Measurements from ENCODE around the gene GDI1.

Gene GDI1

DNA sequence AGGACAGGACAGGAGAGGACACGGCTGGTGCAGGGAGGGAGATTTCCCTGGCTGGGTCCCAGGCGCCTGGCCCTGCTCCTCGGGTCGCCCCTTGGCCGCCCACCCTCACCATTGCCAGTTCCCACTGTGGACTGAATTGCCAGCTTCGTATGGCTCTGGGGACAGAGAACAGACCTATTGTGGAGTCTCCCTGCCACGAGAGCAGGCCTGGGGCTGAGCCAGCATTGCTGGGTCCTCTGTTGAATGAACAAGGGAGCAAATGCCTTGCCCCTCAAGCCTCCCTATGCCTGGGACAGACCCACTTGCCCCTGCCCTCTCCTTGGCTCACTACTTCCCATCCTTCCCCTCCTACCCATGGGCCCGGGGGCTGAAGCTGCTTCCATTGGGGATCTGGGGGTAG lies 25.4 kb downstream of the GDI1 start:
- no peak for DNase-seq (ENCODE audit: low spot score)

DNA sequence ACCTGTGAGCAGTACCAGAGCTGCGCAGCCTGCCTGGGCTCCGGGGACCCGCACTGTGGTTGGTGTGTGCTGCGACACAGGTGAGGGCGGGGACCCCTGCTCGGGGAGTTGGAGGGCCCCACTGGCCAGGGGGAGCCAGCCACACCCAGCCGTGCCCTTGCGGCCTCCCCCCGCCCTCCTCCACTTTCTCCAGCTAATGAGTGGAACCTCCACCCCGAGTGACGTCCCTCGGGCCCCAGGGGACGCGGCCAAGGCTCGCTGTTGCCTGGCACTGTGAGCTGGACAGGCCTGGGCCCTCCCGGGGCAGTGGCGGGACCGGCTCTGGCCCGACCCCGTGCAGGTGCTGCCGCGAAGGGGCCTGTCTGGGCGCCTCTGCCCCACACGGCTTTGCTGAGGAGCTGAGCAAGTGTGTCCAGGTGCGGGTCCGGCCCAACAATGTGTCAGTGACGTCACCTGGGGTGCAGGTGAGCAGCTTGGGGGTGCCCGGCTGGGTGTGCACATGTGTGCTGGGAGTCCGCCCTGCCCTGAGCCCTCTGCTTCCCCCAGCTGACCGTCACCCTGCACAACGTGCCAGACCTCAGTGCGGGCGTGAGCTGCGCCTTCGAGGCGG lies 26.8 kb downstream of the GDI1 start:
- DNase-seq (ENCODE audit: low spot score): no peak

DNA sequence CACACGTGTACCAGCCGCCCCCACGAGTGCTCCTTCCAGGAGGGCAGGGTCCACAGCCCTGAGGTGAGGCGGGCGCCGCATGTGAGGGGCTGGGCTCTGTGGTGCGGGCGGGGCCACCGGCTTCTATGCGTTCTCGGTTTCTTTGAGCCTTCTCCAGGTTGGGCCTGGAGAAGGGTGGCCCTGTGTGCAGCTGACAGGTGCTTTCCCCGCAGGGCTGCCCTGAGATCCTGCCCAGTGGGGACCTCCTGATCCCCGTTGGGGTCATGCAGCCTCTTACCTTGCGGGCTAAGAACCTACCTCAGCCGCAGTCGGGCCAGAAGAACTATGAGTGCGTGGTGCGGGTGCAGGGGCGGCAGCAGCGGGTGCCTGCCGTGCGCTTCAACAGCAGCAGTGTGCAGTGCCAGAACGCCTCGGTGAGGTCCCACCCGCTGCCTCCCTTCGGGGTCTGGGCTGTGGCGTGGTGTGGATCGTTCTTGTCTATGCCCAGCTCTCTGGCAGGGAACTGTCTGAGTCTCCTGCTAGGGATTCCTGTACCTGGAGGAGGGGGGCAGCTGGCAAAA lies 27.9 kb downstream of the GDI1 start:
- no peak for DNase-seq (ENCODE audit: low spot score)

DNA sequence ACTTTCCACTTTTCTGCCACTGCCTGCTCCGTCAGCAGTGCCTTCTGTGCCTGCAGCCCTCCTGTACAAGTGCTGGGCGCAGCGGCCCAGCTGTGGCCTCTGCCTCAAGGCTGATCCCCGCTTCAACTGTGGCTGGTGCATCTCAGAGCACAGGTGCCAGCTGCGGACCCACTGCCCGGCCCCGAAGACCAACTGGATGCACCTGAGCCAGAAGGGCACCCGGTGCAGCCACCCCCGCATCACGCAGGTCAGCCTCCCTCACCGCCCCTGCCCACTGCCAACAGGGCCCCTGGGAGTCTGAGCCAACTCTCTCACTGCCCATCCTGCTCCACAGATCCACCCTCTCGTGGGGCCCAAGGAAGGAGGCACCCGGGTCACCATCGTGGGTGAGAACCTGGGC lies 28.6 kb downstream of the GDI1 start:
- DNase-seq (ENCODE audit: low spot score): no peak

DNA sequence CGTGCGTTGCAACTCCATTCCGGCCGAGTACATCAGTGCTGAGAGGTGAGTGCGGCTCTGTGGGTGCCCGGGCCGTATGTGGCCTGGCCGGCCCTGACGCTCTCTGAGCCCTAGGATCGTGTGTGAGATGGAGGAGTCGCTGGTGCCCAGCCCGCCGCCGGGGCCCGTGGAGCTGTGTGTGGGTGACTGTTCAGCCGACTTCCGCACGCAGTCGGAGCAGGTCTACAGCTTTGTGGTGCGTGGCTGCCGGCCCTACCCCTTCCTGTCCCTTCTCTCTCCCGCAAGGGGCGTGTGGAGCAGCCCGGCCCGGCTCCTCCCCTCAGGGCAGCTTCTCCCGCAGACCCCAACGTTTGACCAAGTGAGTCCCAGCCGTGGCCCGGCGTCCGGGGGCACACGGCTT lies 29.1 kb downstream of the GDI1 start:
- DNase-seq (ENCODE audit: low spot score): no peak

DNA sequence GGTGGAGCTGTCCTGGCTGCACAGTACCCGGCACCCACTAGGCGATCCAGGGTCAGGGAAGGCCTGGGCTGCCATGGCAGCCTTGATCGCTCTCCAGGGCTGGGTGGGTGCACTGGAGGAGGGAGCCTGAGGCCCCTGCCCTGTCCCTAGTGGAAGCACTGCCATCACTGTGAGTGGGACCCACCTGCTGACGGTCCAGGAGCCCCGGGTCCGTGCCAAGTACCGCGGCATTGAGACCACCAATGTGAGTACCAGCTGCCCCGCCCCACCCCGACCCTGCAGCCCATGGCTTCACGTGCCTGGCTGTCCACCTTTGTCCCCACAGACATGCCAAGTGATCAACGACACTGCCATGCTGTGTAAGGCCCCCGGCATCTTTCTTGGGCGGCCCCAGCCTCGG lies 30.0 kb downstream of the GDI1 start:
- DNase-seq (ENCODE audit: low spot score): no peak

DNA sequence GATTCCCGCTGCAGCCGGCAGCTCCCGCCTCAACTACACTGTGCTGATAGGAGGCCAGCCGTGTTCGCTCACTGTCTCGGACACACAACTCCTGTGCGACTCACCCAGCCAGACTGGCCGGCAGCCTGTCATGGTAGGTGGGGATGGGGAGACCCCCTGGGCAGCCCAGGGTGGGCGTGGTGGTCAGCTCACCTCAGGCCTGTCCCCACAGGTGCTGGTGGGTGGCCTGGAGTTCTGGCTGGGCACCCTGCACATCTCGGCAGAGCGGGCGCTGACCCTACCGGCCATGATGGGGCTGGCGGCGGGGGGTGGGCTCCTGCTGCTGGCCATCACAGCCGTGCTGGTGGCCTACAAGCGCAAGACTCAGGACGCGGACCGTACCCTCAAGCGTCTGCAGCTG lies 30.6 kb downstream of the GDI1 start:
- DNase-seq (ENCODE audit: low spot score): no peak

DNA sequence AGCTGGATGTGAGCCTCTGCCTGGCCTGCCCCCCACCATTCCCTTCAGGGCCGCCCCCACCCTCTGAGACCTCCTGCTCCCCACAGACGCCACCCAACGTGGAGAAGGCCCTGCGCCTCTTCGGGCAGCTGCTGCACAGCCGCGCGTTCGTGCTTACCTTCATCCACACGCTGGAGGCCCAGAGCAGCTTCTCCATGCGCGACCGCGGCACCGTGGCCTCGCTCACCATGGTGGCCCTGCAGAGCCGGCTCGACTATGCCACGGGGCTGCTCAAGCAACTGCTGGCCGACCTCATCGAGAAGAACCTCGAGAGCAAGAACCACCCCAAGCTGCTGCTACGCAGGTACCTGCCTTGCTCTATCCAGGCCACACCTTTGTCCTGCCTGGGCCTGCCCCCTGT lies 31.3 kb downstream of the GDI1 start:
- no peak for DNase-seq (ENCODE audit: low spot score)

DNA sequence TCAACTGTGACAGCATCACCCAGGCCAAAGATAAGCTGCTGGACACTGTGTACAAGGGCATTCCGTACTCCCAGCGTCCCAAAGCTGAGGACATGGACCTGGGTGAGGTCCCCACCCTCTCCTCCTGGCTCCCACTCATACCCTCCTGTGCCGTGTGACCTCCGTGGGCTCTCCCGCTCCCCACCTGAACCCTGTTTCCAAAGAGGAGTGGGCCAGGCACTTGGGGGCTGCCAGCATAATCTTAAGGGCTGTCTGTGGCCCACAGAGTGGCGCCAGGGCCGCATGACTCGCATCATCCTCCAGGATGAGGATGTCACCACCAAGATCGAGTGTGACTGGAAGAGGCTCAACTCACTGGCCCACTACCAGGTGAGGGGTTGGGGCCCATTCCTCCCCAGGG lies 32.2 kb downstream of the GDI1 start:
- no peak for DNase-seq (ENCODE audit: low spot score)

DNA sequence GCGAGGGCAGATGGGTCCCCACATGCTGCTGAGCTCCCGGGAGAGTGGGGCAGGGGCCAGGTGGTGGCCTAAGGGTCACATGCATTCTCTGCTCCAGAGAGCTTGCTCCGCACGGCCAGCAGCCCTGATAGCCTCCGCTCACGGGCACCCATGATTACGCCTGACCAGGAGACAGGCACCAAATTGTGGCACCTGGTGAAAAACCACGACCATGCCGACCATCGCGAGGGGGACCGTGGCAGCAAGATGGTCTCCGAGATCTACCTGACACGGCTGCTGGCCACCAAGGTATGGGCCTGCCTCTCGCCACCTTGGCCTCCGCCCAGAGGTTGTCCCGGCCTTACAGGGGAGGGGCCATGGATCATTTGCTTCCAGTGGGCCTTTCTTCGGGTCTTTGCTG lies 32.9 kb downstream of the GDI1 start:
- no peak for DNase-seq (ENCODE audit: low spot score)

DNA sequence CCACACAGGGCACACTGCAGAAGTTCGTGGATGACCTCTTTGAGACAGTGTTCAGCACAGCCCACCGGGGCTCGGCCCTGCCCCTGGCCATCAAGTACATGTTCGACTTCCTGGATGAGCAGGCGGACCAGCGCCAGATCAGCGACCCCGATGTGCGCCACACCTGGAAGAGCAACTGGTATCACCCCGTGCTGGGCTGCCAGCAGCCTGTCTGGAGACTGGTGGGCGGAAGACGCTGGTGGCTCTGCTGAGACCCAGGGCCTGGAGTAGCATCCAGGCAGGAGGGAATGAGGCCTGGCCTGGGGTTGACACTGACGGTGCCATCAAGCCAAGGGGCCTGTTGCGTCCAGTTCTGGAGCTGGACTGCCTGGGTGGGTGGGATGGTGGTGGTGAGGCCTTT lies 33.5 kb downstream of the GDI1 start:
- no peak for DNase-seq (ENCODE audit: low spot score)

DNA sequence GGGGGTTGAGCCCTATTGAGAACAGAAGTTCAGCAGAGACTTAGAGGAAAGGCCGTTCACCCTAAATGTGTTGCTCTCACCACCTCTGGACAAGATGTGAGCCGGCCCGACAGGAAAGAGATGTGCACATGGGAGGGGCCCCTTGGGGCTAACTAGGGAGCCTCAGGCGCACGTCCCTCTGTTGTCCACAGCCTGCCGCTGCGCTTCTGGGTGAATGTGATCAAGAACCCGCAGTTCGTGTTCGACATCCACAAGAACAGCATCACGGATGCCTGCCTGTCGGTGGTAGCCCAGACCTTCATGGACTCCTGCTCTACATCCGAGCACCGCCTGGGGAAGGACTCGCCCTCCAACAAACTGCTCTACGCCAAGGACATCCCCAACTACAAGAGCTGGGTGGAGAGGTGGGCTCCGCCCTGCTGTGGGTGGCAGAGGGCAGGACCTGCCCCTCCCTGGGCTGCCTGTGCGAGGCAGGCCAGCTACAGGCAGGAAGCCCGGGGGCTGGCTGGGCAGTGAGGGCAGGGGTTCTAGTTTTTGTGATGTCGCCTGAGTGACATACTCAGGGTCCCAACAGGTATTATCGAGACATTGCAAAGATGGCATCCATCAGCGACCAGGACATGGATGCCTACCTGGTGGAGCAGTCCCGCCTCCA lies 34.1 kb downstream of the GDI1 start:
- DNase-seq (ENCODE audit: low spot score): no peak

DNA sequence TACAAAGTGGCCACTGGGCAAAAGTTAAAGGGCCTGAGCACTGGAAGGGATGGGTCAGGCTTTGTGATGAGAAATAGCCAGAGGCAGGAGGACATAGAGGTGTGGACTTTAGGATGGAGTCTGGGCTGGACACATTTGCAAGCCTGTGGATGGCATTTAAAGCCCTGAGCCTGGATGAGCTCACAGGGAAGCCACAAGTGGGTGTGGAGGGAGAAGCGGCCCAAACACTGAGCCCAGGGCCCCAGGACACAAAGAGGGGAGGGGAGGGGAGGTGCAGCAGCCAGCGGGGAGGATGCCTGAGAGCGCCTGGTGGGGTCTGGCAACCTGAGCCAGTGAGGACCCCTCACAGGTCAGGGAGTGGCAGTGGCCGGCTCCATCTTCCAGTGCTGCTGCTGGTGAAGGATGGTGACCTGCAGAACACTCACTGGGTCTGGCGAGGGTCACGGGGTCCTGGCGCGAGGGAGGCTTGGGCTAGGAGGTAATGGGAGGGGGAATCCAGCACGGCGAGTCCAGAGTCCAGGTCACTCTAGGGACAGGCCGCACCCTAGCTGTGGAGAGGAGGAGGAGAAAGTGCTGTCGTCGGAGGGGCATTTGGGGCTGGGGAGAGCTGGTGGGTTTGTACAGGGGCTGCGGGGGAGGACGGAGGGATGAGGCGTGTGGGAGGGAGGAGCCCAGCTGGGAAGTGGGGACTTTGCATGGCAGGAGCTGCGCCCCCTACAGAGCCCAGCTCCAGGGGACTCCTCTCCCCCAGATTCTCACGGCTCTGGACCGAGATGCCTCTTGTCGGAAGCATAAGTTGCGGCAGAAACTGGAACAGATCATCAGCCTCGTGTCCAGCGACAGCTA lies 35.1 kb downstream of the GDI1 start:
- no peak for DNase-seq (ENCODE audit: low spot score)

DNA sequence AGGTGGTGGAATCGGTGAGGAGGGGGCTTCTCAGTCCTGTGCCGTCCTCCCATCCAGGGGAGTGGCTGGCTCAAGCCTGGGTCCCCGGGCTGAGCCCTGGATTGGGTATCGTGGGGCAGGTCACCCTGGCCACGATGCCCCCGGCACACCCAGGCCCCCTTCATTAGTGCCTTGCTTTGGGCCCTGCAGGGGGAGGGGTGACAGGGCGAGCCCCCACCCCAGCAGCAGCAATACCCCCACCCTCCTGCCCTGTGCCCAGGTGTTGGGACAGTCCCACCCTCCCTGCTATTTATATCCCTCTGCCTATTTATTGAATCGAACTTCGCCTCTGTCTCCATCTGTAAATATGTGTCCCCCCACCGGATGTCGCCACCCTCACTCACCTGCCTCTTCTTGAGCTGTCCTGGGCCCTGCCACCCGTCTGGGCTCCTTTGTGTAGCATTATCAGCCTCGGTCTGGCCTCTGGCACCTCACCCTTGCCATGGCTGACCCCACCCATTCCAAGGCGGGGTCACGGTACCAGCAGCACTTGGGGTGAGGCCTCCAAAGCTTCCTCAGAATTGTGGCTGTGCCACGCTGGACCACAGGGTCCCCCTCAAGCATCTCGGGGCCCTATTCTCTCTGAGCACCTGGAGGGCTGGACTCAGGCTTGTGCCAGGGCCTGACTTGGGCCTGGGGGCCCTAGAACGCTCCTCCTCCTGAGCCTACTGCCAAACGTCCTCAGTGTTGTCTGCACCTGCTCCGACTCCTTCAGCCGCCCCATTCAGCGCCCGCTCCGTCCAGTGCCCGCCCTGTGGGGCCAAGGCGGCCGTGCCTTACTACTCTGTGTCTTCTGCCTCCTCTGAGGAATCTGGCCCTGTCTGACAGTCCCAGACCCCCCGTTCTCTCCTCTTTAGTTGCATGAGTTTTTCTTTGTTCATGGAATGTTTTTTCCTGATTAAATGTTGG lies 36.0 kb downstream of the GDI1 start:
- DNase-seq (ENCODE audit: low spot score): no peak

DNA sequence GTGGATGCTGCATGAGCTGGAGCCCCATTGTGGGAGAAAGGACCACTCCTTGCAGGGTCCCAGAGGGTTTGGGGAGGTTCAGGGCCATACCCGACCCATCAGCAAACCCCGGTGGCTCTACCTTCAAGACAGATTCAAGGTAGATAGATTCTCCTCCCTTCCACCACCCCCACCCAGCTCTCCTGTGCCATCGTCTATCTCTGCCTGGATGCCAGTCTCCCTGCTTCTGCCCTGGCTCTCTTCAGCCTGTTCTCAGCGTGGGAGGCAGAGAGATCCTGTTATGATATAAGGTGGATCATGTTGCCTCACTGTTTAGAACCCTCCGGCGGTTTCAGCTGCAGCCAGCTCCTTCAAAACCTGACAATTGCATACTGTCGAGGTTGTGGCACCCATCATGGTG lies 36.7 kb downstream of the GDI1 start:
- DNase-seq (ENCODE audit: low spot score): no peak

DNA sequence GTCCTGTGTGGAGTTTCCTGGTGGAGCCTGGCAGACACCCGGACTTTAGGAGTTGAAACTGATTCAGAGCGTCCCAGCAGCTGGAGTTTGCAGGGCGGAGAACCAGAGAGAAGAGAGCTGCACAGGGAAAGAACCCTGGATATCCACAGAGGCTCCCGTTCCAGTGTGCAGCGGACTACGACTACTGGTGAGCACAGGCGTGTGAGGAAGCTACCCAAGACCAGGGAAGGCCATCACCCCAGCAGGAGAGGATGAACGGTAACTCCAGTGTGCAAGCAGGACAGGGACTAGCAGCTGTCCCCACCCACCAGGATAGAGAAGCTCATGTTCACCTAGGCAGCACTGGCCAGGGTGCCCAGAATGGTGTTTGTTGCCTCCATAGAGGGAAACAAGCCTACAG lies 39.9 kb downstream of the GDI1 start:
- DNase-seq (ENCODE audit: low spot score): no peak

DNA sequence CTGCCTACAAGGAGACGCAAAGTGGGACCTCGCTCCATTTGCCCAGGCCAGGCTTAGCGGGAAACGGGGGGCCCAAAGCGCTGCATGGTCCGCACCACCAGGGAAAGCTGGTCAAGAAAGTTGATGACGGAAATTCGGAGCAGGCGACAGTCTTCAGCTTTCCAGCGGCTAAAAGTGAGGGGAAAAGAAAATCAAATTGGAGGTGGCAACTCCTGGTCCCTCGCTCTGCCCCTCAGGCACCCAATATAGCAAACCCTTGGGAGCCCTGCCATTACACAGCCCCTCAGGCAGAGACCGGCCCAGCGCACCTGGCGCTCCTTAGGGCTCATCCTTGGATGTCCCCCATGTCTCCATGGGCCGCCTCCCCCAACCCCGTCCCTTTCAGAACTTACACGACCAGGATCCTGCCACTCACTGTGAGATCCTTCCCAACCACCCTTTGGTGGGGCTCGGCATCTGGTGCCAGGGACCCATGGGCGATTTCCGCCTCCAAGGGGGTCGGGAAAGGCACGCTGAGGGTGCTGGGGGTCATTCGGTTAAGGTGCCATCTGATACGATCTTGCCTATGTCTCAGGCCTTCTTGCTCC lies 41.0 kb downstream of the GDI1 start:
- DNase-seq (ENCODE audit: low spot score): no peak

DNA sequence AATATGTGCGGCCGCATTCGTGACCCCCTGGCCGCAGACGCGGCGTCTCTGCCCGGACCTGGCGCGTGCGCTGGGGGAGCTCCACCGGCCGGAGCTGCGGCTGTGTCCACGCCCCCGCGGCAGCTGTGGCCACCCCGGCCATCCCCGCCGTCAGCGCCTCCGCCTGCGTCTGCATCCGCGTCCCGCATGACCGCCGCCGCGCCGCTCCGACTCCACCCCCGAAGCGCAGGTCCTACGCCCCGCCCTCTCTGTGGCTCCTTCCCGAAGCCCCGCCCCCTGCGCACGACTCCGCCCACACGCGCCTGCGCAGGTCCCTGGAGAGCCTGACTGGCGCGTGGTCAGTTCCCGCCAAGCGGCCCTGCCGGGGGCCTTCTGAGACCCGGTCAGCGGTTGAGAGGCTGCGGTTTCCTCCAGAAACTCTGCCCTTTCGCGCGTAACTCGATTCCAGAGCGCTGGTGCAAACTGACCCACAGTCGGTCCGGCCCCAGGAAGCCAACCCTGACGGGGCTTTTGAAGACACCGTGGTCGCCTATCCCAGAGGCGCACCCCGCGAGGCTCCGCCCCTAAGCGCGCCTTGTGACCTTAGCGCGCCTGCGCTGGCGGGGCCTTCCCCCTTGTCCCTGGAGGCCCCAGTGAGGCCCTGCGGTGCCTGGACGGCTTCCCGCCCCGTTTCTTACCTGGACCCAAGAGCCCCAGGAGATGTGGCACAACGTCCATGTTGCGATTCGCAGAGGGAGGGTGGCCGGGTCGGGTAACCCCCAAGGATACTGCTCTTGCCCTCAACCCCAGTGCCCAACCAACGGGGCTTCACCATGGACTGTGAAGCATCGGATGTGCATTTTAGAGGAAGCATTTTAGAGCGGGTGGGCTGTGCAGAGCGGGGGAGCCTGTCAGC lies 42.0 kb downstream of the GDI1 start, which contains the start of gene LAGE3:
LAGE3 (minus strand) TSS at position 554 of the 895 bp plus-strand sequence; CDS start at position 188, 366 bp downstream.
- peak; percentile 82 for DNase-seq (ENCODE audit: low spot score)

DNA sequence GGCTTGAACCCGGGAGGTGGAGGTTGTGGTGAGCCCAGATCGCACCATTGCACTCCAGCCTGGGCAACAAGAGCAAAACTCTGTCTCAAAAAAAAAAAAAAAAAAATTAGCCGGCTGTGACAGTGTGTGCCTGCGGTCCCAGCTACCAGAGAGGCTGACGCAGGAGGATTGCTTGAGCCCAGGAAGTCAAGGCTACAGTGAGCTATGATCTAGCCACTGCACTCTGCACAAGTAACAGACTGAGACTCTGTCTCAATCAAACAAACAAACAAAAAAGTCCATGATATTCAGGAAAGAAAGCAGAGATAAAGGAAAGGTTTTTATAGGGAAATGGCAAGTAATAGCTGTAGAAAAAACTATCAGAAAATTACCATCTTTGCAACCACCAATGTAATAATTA lies 44.2 kb downstream of the GDI1 start:
- no peak for DNase-seq (ENCODE audit: low spot score)

DNA sequence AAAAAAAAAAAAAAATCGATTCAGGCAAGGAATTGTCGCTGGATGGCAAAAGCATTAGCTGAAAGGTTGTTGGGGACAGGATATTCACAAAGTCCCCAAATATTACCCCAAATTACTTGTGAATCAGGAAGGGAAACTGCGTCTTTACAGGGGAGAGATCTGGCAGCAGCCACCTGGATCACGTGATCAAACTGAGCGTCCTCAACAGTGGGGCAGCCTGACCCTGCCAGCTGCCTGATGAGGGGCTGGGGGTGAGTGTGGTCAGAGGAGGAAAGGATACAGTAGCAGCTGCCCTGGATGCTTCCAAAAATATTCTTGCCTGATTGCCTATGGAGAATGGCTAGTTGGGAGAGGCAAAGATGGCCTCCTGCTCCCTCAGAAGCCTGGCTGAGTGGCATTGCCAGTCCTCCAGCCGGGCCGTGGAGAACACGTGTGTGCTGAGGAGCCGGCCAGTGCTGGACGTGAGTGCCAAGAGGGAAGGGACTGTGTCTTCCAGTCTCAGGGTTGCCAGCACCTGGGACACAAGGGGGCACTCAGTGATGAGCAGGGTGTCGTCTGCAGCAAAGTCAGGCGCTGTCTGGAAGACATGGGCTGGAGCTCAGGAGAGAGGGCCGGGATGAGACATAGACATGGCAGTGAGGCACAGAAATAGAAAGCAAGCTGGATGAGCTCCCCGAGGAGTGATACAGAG lies 45.1 kb downstream of the GDI1 start:
- no peak for DNase-seq (ENCODE audit: low spot score)
